ENCODE results near the gene LMCD1. TPM values are rescaled to one million over a fixed set of nuclear protein-coding genes. Genes with fewer than 3 reads are reported as not detected.

The LMCD1 gene
- total RNA-seq, 2 experiments from 2014 or later, result 0.36 to 0.55 TPM

GRCh38 chr3:8604006-8604405 lies 102.4 kb downstream of the LMCD1 start:
- TF ChIP-seq, protein P1, sequence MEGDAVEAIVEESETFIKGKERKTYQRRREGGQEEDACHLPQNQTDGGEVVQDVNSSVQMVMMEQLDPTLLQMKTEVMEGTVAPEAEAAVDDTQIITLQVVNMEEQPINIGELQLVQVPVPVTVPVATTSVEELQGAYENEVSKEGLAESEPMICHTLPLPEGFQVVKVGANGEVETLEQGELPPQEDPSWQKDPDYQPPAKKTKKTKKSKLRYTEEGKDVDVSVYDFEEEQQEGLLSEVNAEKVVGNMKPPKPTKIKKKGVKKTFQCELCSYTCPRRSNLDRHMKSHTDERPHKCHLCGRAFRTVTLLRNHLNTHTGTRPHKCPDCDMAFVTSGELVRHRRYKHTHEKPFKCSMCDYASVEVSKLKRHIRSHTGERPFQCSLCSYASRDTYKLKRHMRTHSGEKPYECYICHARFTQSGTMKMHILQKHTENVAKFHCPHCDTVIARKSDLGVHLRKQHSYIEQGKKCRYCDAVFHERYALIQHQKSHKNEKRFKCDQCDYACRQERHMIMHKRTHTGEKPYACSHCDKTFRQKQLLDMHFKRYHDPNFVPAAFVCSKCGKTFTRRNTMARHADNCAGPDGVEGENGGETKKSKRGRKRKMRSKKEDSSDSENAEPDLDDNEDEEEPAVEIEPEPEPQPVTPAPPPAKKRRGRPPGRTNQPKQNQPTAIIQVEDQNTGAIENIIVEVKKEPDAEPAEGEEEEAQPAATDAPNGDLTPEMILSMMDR (IDR thresholded peaks at IDR 0.05), result no peak
- no peak overlapping the region for H3K27ac ChIP-seq (ENCODE audit: low read depth in 1 of 2, low read length in 2 of 2)
- no peak for DNase-seq
- H3K9me3 Mint-ChIP-seq, result no peaks in the 10 kb centered on the region
- H3K4me1 Mint-ChIP-seq (ENCODE audit: low read depth), result no peaks in the 10 kb centered on the region
- H3K9me3 ChIP-seq (ENCODE audit: control insufficient read depth in 1 of 2, insufficient read depth in 1 of 2, low read length in 2 of 2), result peaks cover 0 to 4% of the 10 kb centered on the region in 2 experiments
- no peak overlapping the region for H3K4me3 Mint-ChIP-seq
- ChIA-PET POLR2A (no interaction called here), CTCF (no interaction called here)
- H3K36me3 Mint-ChIP-seq (ENCODE audit: low read depth), result no peaks in the 10 kb centered on the region
- peaks cover 5% of the 10 kb centered on the region for H3K27me3 Mint-ChIP-seq
- no peaks in the 10 kb centered on the region for H3K4me1 ChIP-seq (ENCODE audit: insufficient read depth, low read length)
- peaks cover 0 to 4% of the 10 kb centered on the region in 2 experiments for H3K27me3 ChIP-seq (ENCODE audit: control insufficient read depth in 1 of 2, insufficient read depth in 2 of 2, low read length in 2 of 2)
- no peak overlapping the region for H3K4me3 ChIP-seq (ENCODE audit: low read length)
- H3K36me3 ChIP-seq (ENCODE audit: insufficient read depth, low read length), result no peaks in the 10 kb centered on the region
- no peak for ATAC-seq (ENCODE audit: poor library complexity)
- H3K27ac Mint-ChIP-seq, result no peak overlapping the region
- intact Hi-C loops (cut with DNase I, micrococcal nuclease), result no loop called here

DNA sequence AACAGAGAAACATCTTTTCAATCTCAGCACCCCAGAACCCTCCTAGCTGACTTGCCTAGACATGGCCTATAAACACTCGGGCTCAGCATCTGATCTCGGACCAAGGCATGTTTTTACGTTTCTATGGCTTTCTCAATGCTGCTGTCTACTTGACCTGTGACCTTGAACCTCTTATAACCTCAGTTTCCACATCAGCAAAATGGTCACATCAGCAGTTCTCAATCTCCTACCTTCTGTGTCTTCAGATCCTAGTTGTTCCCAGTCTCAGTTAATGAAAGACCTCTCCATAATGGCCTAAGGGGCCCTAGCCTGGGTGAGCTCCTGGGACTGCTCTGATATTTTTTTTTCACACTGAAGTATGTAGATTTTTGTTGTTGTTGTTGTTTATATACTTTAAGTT lies 103.4 kb downstream of the LMCD1 start:
- Mint-ChIP-seq H3K4me1 (ENCODE audit: low read depth) (no peaks in the 10 kb centered on the region), H3K36me3 (ENCODE audit: low read depth) (no peaks in the 10 kb centered on the region)

DNA sequence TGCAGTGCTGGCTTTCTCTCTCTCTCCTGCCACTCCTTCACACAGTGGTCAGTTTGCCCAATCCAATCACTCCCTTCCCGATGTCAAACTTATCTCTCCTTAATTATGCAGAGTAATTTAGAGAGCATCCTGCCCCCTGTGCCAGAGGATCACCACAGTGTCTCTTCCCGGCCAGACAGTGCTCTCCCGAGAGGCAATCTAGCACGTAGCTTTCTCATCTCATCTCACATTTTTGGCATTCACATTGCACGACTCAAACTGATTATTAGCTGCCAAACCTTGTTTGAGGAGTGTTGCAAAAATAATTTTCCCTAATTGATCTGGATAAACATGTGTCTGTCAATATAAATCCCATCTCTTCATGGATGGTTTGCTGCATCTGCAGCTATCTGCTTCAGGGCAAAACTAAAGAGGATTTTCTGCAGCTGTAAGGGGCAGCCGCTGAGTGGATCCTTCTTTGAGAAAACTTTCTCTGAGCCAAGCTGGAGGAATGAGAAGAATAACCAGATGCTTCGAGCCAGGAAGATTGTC lies 105.1 kb downstream of the LMCD1 start:
- intact Hi-C loops (cut with DNase I, micrococcal nuclease), result no loop called here
- no peaks in the 10 kb centered on the region for H3K4me1 Mint-ChIP-seq (ENCODE audit: low read depth)
- Histone ChIP-seq H3K9me3 (ENCODE audit: control insufficient read depth in 1 of 2, insufficient read depth in 1 of 2, low read length in 2 of 2) (peaks cover 0 to 9% of the 10 kb centered on the region in 2 experiments), H3K4me1 (ENCODE audit: insufficient read depth, low read length) (no peaks in the 10 kb centered on the region), H3K27me3 (ENCODE audit: control insufficient read depth in 1 of 2, insufficient read depth in 2 of 2, low read length in 2 of 2) (peaks cover 0 to 4% of the 10 kb centered on the region in 2 experiments), H3K4me3 (ENCODE audit: low read length) (no peak overlapping the region), H3K27ac (ENCODE audit: low read depth in 1 of 2, low read length in 2 of 2) (no peak overlapping the region), H3K36me3 (ENCODE audit: insufficient read depth, low read length) (no peaks in the 10 kb centered on the region)
- DNase-seq, result no peak
- no peak for ATAC-seq (ENCODE audit: poor library complexity)
- ChIA-PET POLR2A (no interaction called here), CTCF (no interaction called here)
- peaks cover 5% of the 10 kb centered on the region for H3K27me3 Mint-ChIP-seq
- no peak overlapping the region for H3K27ac Mint-ChIP-seq
- H3K36me3 Mint-ChIP-seq (ENCODE audit: low read depth), result no peaks in the 10 kb centered on the region
- TF ChIP-seq, protein P1 (IDR thresholded peaks at IDR 0.05), result no peak
- no peak overlapping the region for H3K4me3 Mint-ChIP-seq
- H3K9me3 Mint-ChIP-seq, result peaks cover 3% of the 10 kb centered on the region

More for the DNA sequence above, 103.4 kb downstream of the LMCD1 start:
- intact Hi-C loops (cut with DNase I, micrococcal nuclease), result no loop called here
- DNase-seq, result no peak
- Histone ChIP-seq H3K27me3 (ENCODE audit: control insufficient read depth in 1 of 2, insufficient read depth in 2 of 2, low read length in 2 of 2) (peaks cover 0 to 4% of the 10 kb centered on the region in 2 experiments), H3K4me1 (ENCODE audit: insufficient read depth, low read length) (no peaks in the 10 kb centered on the region), H3K27ac (ENCODE audit: low read depth in 1 of 2, low read length in 2 of 2) (no peak overlapping the region), H3K9me3 (ENCODE audit: control insufficient read depth in 1 of 2, insufficient read depth in 1 of 2, low read length in 2 of 2) (peaks cover 0 to 4% of the 10 kb centered on the region in 2 experiments), H3K36me3 (ENCODE audit: insufficient read depth, low read length) (no peaks in the 10 kb centered on the region), H3K4me3 (ENCODE audit: low read length) (no peak overlapping the region)
- TF ChIP-seq, protein P1 (IDR thresholded peaks at IDR 0.05), result no peak
- ChIA-PET POLR2A (no interaction called here), CTCF (no interaction called here)
- Mint-ChIP-seq H3K27me3 (peaks cover 5% of the 10 kb centered on the region), H3K9me3 (peaks cover under 1% of the 10 kb centered on the region), H3K27ac (no peak overlapping the region), H3K4me3 (no peak overlapping the region)
- ATAC-seq (ENCODE audit: poor library complexity), result no peak
